CD4-positive, alpha-beta T cell treated with Interleukin-17A for 4 hours (primary cell): Measurements from ENCODE around the gene LRRN4CL.
"Not testable (repeated sequence)": the region's sequence is repeated elsewhere in the genome, so short reads cannot be mapped to it uniquely, and the experiment has no call there.

Source experiments
- DNase-seq: peaks from one replicate; pipeline ENCODE4 v3.0.0-alpha.2; 2020; ENCODE audit warnings: mixed read lengths

Gene LRRN4CL

DNA sequence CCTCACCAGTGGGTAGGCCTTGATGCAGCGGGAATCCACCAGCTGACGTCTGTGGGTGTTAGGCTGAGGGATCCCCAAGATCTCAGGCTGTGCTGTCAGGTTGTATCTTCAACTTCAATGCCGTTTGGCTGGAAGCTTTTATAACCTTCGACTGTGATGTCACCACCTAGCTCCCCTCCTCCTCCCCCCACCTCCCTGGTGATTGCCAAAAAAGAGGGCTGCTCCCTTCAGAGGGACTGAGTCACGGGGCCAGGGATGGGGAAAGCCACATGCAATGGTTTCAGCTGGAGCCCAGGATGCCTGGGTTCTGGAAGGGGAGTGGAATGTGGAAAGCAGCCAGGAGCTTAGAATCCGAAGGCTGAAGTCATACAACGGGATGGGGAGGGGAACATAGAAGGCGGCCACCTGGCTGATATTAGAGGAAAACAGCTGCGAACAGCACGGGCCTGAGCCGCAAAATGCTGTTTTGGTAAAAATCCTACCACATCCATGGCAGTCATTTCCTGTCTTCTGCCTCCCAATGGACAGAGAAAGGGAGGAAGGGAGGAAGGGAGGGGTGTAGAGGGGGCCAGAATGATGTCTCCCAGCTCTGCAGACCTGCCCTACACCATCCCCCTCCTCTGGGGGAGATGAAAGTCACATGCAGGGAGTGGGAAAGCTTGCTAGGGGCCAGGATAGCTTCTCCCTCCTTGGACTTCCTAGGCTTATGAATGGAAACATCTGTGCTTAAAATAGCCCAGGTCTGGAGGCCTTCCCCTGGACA, at the start of gene LRRN4CL:
Gene LRRN4CL (minus strand): TSS at position 110 of the 763 bp plus-strand sequence. CDS start 1,022 bp downstream, outside the sequence.
- no peak for DNase-seq

DNA sequence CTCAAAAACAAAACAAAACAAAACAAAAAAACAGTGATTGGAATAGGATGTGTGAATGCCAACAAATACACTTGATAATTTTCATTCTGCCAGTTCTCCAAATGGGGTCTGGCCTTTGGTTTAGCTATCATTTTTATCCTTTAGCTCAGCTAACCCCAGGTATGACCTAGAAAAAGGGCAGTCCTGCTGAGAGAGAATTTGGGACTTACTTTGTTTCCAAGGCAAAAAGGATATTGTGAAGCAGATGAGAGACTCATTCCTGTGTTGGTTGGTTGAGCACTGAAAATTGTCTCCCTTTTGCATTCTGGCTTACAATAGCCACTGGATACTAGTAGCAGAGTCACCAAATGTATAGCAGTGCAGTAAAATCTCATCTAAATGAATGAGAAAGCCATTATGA, 47.9 kb upstream of the LRRN4CL start:
- DNase-seq, result no peak

DNA sequence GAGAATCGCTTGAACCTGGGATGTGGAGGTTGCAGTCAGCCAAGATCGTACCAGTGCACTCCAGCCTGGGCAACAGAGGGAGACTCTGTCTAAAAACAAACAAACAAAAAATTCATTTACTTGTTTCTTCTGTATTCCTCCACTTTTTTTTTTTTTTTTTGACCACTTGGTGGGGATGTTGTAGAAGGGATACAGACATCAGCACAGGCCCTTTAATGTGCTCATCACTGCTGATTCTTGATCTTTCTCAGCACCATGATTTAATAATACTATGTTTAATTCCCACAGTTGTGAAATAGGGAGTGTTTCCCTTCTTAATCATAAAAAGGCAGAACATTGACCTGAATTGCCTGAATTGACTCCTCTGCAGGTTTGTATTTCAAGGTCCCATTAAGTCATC, 43.5 kb upstream of the LRRN4CL start:
- DNase-seq, result no peak

DNA sequence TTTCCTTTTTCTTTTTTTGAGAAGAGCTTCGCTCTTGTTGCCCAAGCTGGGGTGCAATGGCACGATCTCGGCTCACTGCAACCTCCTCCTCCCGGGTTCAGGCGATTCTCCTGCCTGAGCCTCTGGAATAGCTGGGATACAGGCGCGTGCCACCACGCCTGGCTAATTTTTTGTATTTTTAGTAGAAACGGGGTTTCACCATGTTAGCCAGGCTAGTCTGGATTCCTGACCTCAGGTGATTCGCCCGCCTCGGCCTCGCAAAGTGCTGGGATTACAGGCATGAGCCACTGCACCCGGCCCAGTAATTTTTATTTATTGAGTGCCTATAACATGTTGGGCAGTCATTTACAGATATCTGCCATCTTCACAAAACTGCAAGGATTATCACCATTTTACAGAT, 40.7 kb upstream of the LRRN4CL start:
- DNase-seq, result not testable (repeated sequence)

DNA sequence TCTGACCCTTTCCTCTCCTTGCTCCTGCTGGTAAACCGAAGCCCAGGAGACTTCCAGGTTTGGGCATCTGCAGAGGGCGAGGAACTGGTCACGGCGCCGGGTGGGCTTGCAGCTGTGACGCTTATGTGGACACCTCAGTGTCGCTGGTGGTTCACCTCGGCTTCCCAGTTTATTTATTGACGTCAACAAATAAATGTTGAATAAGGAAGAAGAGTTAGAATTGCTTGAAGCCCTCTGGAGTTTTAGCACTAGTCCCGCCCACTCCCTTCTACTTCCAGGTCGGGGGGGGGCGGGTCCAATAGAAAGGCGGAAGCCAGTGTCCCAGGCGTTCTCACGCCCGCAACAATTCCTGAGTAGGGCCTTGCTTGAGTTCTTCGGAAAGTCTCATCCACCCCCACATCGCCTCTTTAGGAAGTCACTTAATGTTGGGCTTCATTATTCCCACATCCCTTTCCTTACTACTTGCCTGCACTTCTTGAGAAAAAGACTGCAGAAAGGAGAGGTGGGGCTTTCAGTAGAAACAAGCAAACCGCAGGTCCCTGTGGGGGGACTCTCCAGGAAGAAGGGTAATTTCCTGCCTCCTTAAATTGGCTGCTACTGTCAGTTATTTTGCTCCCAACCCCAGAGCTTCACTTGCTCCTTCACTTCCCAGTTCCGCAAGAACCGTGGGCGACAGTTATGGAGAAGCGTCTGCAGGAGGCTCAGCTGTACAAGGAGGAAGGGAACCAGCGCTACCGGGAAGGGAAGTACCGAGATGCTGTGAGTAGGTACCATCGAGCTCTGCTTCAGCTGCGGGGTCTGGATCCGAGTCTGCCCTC, 39.0 kb upstream of the LRRN4CL start, which contains the start of gene TTC9C:
Gene TTC9C (plus strand): TSS at position 316 of the 818 bp plus-strand sequence. CDS start 363 bp downstream, at position 679.
- DNase-seq, result peak; percentile 90

DNA sequence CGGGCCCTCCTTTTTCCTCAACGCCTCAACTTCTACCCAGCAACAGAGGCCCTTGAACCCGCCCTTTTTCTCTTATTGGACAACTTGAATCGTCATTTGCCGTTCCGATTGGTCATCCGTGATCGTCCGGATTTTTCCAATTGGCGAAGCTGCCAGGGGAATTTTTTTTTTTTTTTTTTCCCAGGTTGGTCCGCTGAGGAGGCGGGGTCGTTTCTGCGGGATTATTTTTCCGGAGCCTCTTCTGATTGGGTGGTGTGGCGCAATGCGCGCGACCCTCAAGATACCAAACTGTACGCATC, 38.5 kb upstream of the LRRN4CL start:
- peak; percentile 86 for DNase-seq

DNA sequence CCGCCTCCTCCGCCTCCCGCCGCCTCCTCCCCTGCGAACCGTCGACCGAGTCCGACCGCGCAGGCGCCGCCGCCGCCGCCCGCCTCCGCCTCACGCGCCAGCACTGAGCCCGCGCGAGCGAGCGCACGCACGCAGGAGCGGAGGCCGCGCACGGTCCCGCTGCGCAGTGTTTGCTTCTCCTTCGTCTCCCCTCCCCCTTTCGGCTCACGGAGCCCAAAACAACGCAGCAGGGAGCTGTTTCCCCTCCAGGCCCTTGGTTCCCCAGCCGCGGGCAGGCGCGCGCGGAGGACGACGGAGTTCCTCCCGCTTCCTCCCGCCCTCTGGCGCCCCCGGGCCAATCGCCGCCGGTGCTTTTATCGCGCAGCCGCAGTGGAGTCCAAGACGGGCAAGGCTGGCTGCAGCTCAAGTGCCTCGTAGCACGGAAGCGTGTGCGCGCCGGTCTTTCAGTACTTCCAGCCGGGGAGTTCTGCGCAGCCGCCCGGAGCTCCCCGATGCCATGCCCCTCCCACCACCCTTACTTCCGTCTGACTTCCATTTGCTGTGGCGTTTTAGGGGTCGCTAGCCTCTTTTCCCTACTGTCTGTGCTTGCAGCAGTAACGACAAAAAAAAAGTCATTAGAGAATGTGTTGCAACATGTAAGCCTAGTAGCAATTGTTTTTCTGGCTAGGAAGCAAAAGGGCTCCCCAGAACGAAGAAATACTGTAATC, 38.0 kb upstream of the LRRN4CL start, which contains the start of gene HNRNPUL2:
Gene HNRNPUL2 (minus strand): TSS at position 293 of the 707 bp plus-strand sequence. CDS start 301 bp downstream, outside the sequence.
- peak; percentile 98 for DNase-seq

DNA sequence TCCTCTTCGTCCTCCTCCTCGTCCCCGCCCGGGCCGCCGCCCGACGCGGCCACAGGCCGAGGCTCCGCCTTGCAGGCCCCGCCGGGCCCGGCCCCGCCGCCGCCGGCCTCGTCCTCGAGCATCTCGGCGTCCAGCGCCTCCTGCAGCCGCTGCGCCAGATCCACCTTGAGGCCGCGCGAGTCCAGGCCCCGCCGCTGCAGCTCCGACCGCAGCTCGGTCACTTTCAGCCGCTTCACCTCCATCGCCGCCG, 37.5 kb upstream of the LRRN4CL start:
- DNase-seq, result no peak

DNA sequence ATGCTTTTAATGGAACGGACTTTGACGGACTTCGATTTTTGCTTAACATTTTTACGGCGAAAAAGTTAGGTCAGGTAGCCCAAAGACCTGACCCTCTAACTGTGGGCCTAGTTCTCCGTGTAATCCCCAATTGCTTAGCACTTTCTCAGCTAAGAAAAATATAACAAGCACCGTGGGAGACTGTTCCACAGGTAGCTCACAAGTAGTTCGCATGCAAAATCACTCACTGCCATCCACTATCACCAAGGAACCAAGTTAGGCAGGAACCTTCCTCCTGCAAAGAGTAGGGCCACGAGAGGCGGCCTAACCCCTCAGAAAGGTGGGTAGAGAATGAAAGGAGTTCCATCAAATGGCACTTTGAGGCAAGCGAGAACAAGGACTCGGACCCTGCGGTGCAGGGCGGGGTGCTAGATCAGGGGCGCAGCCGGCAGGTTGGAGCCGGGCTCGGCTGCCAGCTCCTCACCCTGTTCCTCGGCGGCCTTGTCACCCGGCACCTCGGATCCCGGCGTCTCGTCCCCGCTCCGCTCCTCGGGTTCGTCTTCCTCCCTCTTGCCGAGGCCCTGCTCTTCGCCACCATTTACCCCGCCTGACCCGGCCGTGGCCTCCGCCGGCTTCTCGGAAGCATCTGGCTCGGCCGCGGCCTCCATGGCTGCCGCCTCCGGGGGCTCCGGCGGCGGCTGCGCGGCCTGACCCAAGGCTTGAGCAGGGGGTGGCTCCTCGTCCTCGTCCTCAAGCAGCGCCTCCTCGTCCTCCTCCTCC, 37.0 kb upstream of the LRRN4CL start:
- DNase-seq, result no peak

DNA sequence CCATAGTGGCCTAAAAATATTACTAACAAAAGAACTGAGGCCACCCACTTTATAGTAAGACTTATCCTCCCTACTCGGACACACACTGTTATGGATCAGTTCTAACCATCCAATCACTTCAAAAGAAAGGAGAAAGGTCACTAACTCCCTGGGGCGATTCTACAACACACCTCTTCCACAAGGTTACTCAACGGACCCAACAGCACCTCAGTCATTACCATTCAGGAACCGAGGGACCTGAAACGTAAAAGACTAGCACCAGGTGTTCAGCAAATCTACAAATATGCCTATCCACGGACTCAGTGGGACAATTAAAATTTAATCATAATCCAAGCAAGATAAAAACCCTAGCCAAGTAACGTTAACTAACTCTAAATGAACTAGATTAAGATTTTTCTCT, 36.3 kb upstream of the LRRN4CL start:
- DNase-seq, result no peak

DNA sequence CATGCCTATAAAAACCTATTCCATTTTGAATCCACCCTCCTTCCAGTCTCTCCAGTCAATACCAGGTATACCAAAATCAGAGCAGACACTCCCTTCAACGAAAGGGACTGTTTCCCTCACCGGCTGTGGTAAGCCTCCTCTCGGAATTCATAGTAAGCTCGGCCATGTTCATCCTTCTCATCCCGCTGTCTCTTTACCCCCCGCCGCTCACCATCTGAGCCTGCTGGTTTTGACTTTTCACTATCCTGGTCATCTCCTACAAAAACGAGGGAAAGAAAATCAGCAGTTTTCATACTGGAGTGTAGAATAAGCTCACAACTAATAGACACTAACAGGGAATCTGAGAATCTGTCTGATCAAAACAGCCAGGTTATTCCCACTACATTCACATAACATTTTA, 34.8 kb upstream of the LRRN4CL start:
- no peak for DNase-seq

DNA sequence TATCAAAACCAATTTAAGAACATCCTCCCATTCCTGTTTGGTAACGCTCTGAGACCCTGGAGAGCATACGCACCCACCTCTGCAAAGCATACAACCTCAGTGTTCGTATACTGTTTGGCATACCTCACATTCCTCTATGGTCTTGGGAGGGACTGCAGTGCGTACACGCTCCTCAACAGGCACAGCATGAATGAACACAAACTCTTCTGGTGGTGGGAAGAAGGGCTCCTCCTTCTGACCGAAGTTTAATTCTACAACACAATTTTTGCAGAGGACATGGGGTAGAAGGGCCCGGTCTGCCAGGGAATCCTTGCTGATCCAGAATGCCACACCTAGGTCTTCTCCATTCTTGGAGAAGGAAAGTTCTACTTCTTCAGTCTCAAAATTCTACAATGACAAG, 32.7 kb upstream of the LRRN4CL start:
- DNase-seq, result no peak

DNA sequence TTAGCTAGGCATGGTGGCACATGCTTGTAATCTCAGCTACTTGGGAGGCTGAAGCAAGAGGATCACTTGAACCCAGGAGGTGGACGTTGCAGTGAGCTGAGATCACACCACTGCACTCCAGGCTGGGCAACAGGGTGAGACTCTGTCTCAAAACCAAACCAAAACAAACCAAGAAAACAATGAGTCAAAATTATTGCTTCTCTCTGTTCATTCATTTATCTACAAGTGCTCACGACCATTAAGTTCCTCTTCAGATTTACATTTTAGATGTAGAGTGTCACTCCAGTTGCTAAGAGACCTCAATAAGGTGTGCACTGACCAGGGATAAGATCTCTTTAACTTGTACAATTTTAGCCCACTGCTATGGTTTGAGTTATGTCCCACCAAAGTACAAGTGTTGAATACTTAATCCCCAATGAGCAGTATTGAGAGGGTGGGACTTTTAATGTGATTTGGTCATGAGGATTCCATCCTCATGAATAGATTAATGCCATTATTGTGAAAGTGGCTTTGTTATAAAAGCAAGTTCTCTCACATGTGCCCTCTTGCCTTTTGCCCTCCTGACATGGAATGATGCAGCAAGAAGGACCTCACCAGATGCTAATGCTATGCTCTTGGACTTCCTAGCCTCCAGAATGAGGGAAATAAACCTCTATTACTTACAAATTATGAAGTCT, 30.1 kb upstream of the LRRN4CL start:
- no peak for DNase-seq

DNA sequence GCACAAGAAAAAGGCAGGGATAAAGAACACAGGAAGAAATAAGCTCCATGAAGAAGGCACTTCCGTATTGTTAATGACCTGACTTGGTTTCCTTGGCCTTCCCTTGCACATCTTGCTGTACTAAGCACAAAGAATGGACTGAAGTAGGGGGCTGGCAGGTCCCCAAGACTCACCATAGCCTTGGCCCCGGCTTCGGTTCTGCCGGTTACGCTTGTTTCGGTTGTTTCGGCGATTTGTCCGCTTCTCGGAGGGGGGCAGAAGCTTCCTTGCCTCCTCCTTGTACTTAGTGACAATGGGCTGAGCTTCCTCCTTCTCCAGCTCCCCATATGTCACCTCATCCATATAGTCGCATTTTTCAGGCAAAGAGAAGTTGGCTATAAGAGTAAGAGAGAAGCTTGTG, 27.5 kb upstream of the LRRN4CL start:
- DNase-seq, result no peak

DNA sequence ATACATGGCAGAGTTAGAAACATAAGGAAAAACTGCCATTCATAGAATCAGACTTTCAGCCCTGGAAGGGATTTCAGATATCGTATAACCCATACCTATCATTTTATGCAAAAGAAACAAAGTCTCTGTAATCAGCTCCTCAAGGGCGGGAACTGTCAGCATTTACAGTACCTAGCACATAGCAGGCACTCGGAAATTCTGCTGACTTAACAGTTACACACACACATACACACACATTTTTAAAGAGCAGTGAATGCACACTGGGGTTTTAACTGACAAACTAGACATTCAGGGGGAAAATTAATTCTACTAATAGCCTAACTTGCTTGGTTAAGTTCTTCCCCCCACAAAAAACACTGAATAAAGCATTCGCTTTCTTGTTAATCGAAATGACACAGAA, 26.9 kb upstream of the LRRN4CL start:
- no peak for DNase-seq

DNA sequence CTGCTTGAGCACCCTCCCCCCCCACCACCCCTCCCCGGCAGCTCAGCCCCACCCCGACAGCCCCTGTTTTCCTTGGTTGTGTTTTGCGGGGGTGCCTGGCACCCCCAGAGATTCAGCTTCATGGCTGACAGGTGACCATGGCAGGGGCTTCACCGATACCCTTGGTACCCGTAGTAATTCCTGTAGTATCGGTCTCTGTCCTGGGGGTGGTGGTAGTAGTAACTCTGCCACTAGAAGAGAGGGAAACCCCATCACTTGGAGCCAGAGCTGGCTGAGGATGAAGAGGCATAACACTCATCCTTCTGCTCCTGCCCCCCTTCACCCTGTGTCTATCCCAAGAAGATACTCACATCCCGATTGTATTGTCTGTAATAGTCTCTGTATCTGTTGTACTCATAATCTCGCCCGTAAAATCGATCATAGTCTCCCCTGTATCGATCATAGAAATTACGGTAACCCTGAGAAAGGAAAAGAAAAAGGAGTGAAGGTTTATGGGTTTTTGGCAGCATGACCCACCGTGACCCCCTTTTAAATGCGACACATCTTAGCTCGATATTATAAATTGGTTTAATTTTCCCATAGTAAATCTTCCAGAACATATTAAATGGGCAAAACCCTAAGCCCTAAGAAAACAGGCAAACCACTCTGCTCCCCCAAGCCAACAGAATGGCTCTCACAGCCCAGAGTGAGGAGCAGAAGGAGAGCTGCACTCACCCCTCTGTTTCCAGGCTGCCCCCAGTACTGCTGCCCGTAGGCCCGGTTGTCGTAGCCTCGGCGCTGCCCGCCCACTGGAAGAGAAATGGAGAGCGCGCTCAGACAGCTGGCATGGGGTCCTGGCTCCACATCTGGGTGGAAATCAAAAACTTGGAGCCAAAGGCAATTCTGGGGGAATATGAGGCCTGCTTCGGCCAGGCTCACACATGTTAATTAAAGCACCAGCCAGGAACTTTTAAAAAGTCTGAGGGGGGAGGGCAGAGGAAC, 26.1 kb upstream of the LRRN4CL start:
- no peak for DNase-seq

DNA sequence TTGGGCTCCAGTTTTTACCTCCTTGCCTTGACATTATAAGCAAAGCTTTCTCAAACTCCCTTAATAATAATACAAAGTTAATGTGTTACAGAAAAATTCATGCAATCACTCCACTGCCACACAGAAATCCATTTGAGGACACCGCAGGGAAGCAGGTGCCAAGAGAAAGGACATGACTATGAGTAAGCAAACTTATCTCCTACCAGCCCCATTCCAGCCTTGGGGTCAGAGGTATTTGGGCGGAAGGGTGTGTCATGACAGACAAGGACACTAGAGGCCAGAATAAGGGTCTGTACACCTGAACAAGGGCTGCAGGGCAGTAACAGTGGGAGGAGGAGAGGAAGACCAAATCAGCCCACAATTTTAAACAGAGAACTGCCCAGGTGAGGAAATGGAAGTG, 24.0 kb upstream of the LRRN4CL start:
- no peak for DNase-seq

DNA sequence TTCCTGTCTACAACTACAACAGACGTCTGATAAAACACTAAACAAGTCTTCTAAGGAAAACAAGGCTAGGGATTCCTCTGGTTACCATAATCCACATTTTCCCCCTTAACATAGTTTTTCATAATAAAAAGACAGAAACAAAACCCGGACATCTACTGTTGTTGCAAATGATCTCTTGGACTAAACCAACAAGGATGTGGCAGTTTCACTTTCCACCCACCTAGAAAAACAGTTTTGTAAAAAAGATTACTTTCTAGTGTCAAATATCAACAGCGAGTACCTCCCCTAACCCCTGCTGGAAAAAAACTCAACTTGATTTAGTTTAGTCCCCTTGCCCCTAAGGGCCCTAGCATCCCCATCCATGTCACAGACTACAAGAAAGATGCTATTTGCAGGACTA, 23.5 kb upstream of the LRRN4CL start:
- no peak for DNase-seq

DNA sequence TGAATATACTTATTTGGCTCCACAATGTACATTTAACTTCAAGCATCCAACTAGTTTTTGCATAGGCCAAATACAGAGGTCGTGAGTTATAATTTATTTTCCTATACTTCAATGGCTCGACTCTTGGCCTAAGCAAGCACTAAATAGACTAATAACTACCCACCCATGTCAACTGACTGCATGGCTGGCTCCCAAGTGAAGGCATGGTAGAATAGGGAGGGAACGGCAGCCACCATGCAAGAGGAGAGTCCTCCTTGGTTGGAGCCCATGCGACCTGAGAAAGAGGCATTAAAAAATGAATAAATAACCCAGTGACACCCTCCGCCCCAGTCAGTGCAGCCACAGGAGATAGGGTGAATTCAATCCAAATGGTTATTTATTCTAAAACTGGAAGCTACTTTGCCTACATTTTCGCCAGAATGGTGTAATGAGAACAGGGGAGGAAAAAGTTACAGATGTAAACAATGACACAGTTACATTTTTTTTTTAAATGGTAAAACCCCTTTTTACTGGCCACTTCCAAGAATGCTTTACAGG, 23.0 kb upstream of the LRRN4CL start:
- DNase-seq, result no peak

DNA sequence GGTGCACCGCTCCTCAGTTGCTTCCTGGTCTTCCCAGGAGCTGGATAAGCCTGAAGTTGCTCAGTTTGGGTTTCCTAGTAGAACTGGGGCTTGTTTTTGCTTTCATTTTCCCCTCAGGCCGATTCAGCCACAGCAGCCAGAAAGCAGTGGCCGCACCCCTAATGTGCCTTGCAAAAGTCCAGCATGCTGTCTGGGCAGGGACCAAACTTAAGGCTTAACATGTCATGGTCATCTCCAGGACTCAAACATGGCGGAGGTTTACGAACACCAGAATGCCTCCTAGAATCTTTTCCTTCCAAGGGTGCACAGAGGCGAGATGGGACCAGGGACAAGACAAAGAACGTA, 20.6 kb upstream of the LRRN4CL start:
- DNase-seq, result no peak
